Measurements from ENCODE around the gene PRSS36.

Gene PRSS36

DNA sequence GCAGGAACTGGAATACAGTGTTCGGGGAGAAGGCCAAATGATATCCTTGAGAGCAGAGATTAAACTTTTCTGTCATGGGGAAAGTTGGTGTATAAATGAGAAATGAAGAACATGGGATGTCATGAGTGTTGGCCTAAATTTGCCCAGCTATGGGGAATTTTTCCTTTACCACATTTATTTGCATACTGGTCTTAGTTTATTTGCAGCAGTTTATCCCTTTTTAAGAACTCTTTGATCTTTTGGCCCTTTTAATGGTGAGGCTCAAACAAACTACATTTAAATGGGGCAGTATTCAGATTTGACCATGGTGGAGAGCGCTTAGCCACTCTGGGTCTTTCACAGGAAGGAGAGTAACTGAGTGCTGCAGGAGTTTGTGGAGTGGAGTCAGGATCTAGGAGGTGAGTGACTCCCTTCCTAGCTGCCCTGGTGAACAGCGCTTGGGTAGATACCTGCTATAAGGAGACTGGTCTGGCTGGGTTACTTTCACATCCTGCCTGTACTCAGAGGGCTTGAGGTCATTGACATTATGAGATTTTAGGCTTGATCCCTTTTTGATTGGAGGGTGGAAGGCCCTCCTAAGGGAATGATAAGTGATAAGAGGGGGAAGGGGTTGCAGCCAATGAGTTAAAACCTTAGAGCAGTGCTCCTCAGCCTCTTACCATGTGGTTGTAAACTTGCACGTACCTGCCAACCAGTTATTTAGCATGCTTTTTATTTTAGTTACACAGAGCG lies 42.0 kb upstream of the PRSS36 start:
- peaks cover 62 to 96% of the 10 kb centered on the region in 2 donors for H3K36me3 ChIP-seq (ENCODE audit: control insufficient read depth in 1 of 2, insufficient read depth in 2 of 2, low read length in 2 of 2)

DNA sequence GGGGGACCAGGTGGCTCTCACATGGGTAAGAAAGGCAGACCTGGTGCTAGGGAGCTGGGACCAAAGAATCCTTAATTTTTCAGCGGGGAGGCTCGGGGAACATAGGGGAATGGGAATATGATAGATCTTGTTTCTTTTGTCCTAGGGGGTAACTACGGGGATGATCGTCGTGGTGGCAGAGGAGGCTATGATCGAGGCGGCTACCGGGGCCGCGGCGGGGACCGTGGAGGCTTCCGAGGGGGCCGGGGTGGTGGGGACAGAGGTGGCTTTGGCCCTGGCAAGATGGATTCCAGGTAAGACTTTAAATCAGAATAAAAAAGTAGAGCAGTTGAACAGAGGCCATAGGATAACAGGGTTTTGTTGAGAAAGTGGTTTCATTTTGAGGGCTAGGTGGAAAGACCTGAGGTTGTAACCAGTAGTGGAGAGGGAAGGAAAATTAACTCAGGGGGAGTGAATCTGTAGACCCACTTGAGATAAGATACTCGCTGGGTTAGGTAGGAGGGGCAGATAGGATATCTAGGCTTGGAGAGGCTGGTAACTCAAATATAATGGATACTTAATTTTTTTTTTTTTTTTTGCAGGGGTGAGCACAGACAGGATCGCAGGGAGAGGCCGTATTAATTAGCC lies 41.1 kb upstream of the PRSS36 start:
- Histone ChIP-seq H3K9me3 (ENCODE audit: control insufficient read depth in 1 of 2, low read length in 2 of 2) (no peaks in the 10 kb centered on the region), H3K36me3 (ENCODE audit: control insufficient read depth in 1 of 2, insufficient read depth in 2 of 2, low read length in 2 of 2) (peaks cover 68 to 100% of the 10 kb centered on the region in 2 donors), H3K4me1 (ENCODE audit: control insufficient read depth in 1 of 2, insufficient read depth in 2 of 2, low read length in 2 of 2) (no peaks in the 10 kb centered on the region), H3K9ac (ENCODE audit: low read depth in 1 of 2, low read length in 2 of 2) (no peak overlapping the region), H3K27ac (ENCODE audit: low read depth, low read length) (no peak overlapping the region), H3K4me3 (ENCODE audit: low read depth in 1 of 2, low read length in 2 of 2) (no peak overlapping the region), H3K27me3 (ENCODE audit: control insufficient read depth in 1 of 2, insufficient read depth in 2 of 2, low read length in 2 of 2) (no peaks in the 10 kb centered on the region)

More for the DNA sequence above, 42.0 kb upstream of the PRSS36 start:
- H3K27me3 ChIP-seq (ENCODE audit: control insufficient read depth in 1 of 2, insufficient read depth in 2 of 2, low read length in 2 of 2), result no peaks in the 10 kb centered on the region
- H3K4me3 ChIP-seq (ENCODE audit: low read depth in 1 of 2, low read length in 2 of 2), result no peak overlapping the region
- no peaks in the 10 kb centered on the region for H3K4me1 ChIP-seq (ENCODE audit: control insufficient read depth in 1 of 2, insufficient read depth in 2 of 2, low read length in 2 of 2)
- H3K9ac ChIP-seq (ENCODE audit: low read depth in 1 of 2, low read length in 2 of 2), result no peak overlapping the region
- H3K27ac ChIP-seq (ENCODE audit: low read depth, low read length), result no peak overlapping the region
- no peaks in the 10 kb centered on the region for H3K9me3 ChIP-seq (ENCODE audit: control insufficient read depth in 1 of 2, low read length in 2 of 2)

DNA sequence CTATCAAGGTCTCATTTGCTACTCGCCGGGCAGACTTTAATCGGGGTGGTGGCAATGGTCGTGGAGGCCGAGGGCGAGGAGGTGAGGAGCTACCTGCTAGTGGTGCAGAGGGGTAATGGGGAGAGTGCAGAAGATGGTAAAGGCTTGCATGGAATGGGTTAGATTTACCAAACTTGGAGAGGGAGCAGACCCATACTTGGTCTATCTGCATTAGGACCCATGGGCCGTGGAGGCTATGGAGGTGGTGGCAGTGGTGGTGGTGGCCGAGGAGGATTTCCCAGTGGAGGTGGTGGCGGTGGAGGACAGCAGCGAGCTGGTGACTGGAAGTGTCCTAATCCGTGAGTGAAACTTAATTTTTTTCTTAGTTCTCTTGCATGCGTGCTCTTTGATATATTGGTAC lies 40.2 kb upstream of the PRSS36 start:
- H3K36me3 ChIP-seq (ENCODE audit: control insufficient read depth in 1 of 2, insufficient read depth in 2 of 2, low read length in 2 of 2), result peaks cover 76 to 100% of the 10 kb centered on the region in 2 donors
- no peaks in the 10 kb centered on the region for H3K4me1 ChIP-seq (ENCODE audit: control insufficient read depth in 1 of 2, insufficient read depth in 2 of 2, low read length in 2 of 2)
- no peak overlapping the region for H3K4me3 ChIP-seq (ENCODE audit: low read depth in 1 of 2, low read length in 2 of 2)
- no peak overlapping the region for H3K27ac ChIP-seq (ENCODE audit: low read depth, low read length)
- no peak overlapping the region for H3K9ac ChIP-seq (ENCODE audit: low read depth in 1 of 2, low read length in 2 of 2)
- no peaks in the 10 kb centered on the region for H3K9me3 ChIP-seq (ENCODE audit: control insufficient read depth in 1 of 2, low read length in 2 of 2)
- H3K27me3 ChIP-seq (ENCODE audit: control insufficient read depth in 1 of 2, insufficient read depth in 2 of 2, low read length in 2 of 2), result no peaks in the 10 kb centered on the region

DNA sequence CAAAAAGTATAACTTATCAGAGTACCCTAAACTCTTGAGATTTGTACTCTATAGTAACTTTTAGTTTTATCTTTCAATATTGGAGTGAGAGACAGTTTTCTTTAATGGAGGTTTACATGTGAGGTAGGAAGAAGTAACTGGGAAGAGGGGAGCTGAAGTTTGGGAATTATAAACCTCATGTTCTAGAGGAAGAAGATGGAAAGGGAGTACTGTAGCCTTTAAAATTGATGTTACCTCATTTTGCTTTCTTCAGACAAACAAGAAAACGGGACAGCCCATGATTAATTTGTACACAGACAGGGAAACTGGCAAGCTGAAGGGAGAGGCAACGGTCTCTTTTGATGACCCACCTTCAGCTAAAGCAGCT lies 39.5 kb upstream of the PRSS36 start:
- no peak overlapping the region for H3K27ac ChIP-seq (ENCODE audit: low read depth, low read length)
- H3K4me3 ChIP-seq (ENCODE audit: low read depth in 1 of 2, low read length in 2 of 2), result no peak overlapping the region
- no peaks in the 10 kb centered on the region for H3K27me3 ChIP-seq (ENCODE audit: control insufficient read depth in 1 of 2, insufficient read depth in 2 of 2, low read length in 2 of 2)
- H3K36me3 ChIP-seq (ENCODE audit: control insufficient read depth in 1 of 2, insufficient read depth in 2 of 2, low read length in 2 of 2), result peaks cover 78 to 99% of the 10 kb centered on the region in 2 donors
- no peak overlapping the region for H3K9ac ChIP-seq (ENCODE audit: low read depth in 1 of 2, low read length in 2 of 2)
- H3K9me3 ChIP-seq (ENCODE audit: control insufficient read depth in 1 of 2, low read length in 2 of 2), result no peaks in the 10 kb centered on the region
- H3K4me1 ChIP-seq (ENCODE audit: control insufficient read depth in 1 of 2, insufficient read depth in 2 of 2, low read length in 2 of 2), result no peaks in the 10 kb centered on the region

DNA sequence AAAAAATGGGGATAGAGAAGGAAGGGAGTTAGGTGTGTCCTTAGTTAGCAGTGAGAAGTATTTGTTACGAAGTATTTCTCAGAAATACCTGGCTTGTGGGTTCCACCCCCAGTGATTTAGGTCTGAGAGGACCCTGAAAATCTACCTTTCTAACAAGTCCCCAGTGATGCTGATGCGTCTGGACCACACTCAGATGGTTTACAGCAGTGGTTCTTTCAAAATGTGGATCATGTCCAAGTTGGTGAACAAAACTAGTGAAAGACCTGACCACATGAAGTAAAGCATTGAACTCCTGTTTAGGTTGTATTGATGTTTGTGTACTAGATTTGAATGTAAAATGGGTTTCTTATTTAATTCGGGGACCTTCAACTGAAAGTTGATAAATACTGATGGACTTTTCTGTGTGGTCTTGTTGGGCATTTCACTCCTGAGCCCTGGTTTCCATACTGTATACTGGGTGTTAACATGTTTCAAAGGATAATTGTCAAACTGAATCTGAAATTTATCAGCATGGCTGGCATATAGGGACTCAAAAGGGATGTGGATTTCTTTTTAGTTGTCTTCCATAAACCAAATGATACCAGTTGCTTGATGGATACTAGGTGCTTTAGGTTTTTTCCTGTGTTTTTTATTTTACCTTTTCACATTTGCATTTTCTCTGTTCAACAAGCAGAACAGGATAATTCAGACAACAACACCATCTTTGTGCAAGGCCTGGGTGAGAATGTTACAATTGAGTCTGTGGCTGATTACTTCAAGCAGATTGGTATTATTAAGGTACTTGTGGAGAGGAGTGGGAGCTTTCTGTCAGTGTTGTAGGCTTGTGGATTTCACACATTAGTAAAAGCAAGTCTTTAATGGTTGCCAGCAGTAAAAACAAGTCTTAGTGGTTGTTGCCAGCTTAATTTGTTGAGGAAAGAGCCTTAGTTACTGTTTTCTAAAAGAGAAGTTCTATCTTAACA lies 38.9 kb upstream of the PRSS36 start:
- Histone ChIP-seq H3K27ac (ENCODE audit: low read depth, low read length) (no peak overlapping the region), H3K4me3 (ENCODE audit: low read depth in 1 of 2, low read length in 2 of 2) (no peak overlapping the region), H3K9me3 (ENCODE audit: control insufficient read depth in 1 of 2, low read length in 2 of 2) (no peaks in the 10 kb centered on the region), H3K27me3 (ENCODE audit: control insufficient read depth in 1 of 2, insufficient read depth in 2 of 2, low read length in 2 of 2) (no peaks in the 10 kb centered on the region), H3K36me3 (ENCODE audit: control insufficient read depth in 1 of 2, insufficient read depth in 2 of 2, low read length in 2 of 2) (peaks cover 77 to 98% of the 10 kb centered on the region in 2 donors), H3K4me1 (ENCODE audit: control insufficient read depth in 1 of 2, insufficient read depth in 2 of 2, low read length in 2 of 2) (peaks cover 0 to 1% of the 10 kb centered on the region in 2 donors), H3K9ac (ENCODE audit: low read depth in 1 of 2, low read length in 2 of 2) (no peak overlapping the region)

DNA sequence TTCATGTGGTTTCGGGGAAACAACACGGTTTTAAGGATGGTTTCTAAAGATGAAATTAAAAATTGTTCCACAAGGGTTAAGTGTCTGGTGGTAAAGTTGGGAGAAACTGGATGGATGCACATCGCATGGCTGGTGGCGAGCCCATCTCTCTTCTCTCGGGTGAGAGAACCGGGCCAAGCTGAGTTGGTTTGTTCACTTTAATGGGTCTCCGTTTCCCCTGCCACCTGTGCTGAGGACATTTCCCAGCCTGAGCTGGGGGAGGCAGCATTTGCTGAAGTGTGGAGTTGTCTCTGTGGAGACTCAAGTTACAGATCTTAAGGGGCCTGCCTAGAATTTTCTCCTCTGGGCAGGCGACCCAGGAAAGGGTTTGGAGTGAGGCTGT lies 37.9 kb upstream of the PRSS36 start:
- Histone ChIP-seq H3K27ac (ENCODE audit: low read depth, low read length) (no peak overlapping the region), H3K9me3 (ENCODE audit: control insufficient read depth in 1 of 2, low read length in 2 of 2) (no peaks in the 10 kb centered on the region)

DNA sequence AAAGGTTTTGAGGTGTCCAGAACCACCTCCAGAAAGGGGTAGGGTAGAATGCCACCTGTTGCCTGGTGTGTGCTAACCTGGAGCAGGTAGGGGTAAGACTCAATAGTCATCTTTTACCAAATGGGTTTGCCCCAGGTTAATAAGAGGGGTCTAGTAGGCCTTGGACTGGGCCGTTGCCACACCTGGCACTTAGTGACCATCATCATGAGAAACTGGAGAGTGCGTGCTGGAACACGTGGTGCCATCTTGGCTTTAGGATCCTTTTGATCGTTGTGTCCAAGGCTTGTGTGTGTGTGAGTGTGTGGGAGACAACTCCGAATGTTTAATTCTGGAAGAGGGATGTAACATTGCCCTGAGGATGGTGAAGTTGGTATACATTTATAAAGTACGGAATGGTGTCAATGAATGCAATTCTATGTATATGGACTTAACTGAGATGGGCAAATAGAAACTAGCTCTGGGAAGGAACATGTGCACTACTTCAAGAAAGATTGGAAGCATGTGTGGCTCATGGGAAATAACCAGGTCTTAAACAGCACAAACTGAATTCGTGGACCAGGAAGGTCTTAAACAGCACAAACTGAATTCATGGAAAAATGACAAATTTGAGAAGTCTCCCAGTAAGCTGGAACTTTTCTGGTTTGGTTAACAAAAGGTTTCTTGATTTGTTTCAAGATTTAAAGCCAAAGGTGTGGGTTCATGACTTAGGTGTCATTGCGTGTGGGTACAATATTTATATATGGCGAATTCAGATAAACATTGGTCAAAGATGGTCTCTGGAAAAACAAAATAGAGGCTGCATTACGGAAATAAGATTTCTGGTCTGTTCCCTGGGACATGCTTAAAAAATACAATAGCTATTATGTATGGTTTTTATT lies 37.3 kb upstream of the PRSS36 start:
- H3K27ac ChIP-seq (ENCODE audit: low read depth, low read length), result no peak overlapping the region
- no peak overlapping the region for H3K9ac ChIP-seq (ENCODE audit: low read depth in 1 of 2, low read length in 2 of 2)
- H3K4me3 ChIP-seq (ENCODE audit: low read depth in 1 of 2, low read length in 2 of 2), result no peak overlapping the region
- no peaks in the 10 kb centered on the region for H3K9me3 ChIP-seq (ENCODE audit: control insufficient read depth in 1 of 2, low read length in 2 of 2)
- H3K4me1 ChIP-seq (ENCODE audit: control insufficient read depth in 1 of 2, insufficient read depth in 2 of 2, low read length in 2 of 2), result peaks cover 2 to 12% of the 10 kb centered on the region in 2 donors
- H3K27me3 ChIP-seq (ENCODE audit: control insufficient read depth in 1 of 2, insufficient read depth in 2 of 2, low read length in 2 of 2), result no peaks in the 10 kb centered on the region
- H3K36me3 ChIP-seq (ENCODE audit: control insufficient read depth in 1 of 2, insufficient read depth in 2 of 2, low read length in 2 of 2), result peaks cover 83 to 96% of the 10 kb centered on the region in 2 donors

More for the DNA sequence above, 37.9 kb upstream of the PRSS36 start:
- H3K9ac ChIP-seq (ENCODE audit: low read depth in 1 of 2, low read length in 2 of 2), result no peak overlapping the region
- no peaks in the 10 kb centered on the region for H3K27me3 ChIP-seq (ENCODE audit: control insufficient read depth in 1 of 2, insufficient read depth in 2 of 2, low read length in 2 of 2)
- H3K4me1 ChIP-seq (ENCODE audit: control insufficient read depth in 1 of 2, insufficient read depth in 2 of 2, low read length in 2 of 2), result peaks cover 0 to 5% of the 10 kb centered on the region in 2 donors
- H3K36me3 ChIP-seq (ENCODE audit: control insufficient read depth in 1 of 2, insufficient read depth in 2 of 2, low read length in 2 of 2), result peaks cover 85 to 99% of the 10 kb centered on the region in 2 donors
- no peak overlapping the region for H3K4me3 ChIP-seq (ENCODE audit: low read depth in 1 of 2, low read length in 2 of 2)

DNA sequence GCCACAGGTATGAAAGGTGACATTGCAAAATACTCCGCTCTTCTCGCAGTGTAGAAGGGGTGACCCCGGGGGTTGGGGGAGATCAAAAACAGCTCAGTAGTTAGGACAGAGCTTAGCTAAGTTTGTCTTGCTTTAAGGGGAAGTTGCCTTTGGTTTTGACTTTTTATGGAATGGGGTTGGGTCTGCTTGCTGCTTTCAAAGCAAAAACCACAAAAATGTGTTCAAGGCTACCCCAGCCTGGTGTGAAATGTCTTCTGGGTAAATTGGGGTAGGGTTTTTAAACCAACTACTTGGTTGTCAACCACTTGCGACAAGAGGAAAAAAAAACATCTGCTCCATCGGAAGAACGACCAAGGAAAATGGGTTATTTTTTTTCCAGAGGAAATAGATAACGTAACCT lies 36.3 kb upstream of the PRSS36 start:
- Histone ChIP-seq H3K27ac (ENCODE audit: low read depth, low read length) (no peak overlapping the region), H3K9ac (ENCODE audit: low read depth in 1 of 2, low read length in 2 of 2) (no peak overlapping the region)

DNA sequence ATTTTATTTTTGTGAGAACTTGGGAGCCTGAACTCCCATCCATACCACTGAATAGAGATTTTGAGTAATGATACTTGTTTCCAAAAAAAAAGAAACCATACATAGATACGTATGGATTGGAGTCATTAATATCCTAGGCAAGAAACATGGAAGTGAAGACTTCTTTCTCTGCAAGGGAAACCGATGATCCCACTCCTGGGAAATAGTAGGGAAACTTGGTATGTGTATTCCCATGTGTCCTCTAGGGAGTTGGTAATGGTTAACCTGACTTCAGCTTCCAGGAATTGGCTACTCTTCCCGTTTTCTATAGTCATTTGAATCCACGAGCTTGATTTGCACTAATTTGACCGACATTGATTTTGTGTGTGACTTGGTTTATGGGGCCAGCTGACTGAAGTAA lies 35.5 kb upstream of the PRSS36 start:
- no peaks in the 10 kb centered on the region for H3K9me3 ChIP-seq (ENCODE audit: control insufficient read depth in 1 of 2, low read length in 2 of 2)
- no peak overlapping the region for H3K27ac ChIP-seq (ENCODE audit: low read depth, low read length)
- H3K36me3 ChIP-seq (ENCODE audit: control insufficient read depth in 1 of 2, insufficient read depth in 2 of 2, low read length in 2 of 2), result peaks cover 65 to 77% of the 10 kb centered on the region in 2 donors
- H3K27me3 ChIP-seq (ENCODE audit: control insufficient read depth in 1 of 2, insufficient read depth in 2 of 2, low read length in 2 of 2), result no peaks in the 10 kb centered on the region
- peaks cover 9 to 21% of the 10 kb centered on the region in 2 donors for H3K4me1 ChIP-seq (ENCODE audit: control insufficient read depth in 1 of 2, insufficient read depth in 2 of 2, low read length in 2 of 2)
- H3K4me3 ChIP-seq (ENCODE audit: low read depth in 1 of 2, low read length in 2 of 2), result no peak overlapping the region
- H3K9ac ChIP-seq (ENCODE audit: low read depth in 1 of 2, low read length in 2 of 2), result no peak overlapping the region

More for the DNA sequence above, 36.3 kb upstream of the PRSS36 start:
- H3K9me3 ChIP-seq (ENCODE audit: control insufficient read depth in 1 of 2, low read length in 2 of 2), result no peaks in the 10 kb centered on the region
- peaks cover 9 to 21% of the 10 kb centered on the region in 2 donors for H3K4me1 ChIP-seq (ENCODE audit: control insufficient read depth in 1 of 2, insufficient read depth in 2 of 2, low read length in 2 of 2)
- H3K4me3 ChIP-seq (ENCODE audit: low read depth in 1 of 2, low read length in 2 of 2), result no peak overlapping the region
- H3K36me3 ChIP-seq (ENCODE audit: control insufficient read depth in 1 of 2, insufficient read depth in 2 of 2, low read length in 2 of 2), result peaks cover 73 to 86% of the 10 kb centered on the region in 2 donors
- H3K27me3 ChIP-seq (ENCODE audit: control insufficient read depth in 1 of 2, insufficient read depth in 2 of 2, low read length in 2 of 2), result no peaks in the 10 kb centered on the region

Data from duodenal mucosa (tissue), 2 donors.